Common myeloid progenitor, CD34-positive (primary cell): ENCODE measurements around the gene DCAF11.

ENCODE experiments used
- CTCF ChIA-PET: fragments of 350-600 bp; sonication (Branson Sonifier 250); formaldehyde crosslinking; loops from one replicate; lab custom pipeline; 2021; ENCODE audit warnings: antibody characterized with exemption; lab: Charles Lee
- POLR2A ChIA-PET: fragments of 350-600 bp; sonication (Branson Sonifier 250); formaldehyde crosslinking; loops from one replicate; lab custom pipeline; 2021; ENCODE audit warnings: antibody characterized with exemption; lab: Charles Lee
- DNase-seq, 3 donors: peaks; one replicate each; pipeline versions ENCODE4 v3.0.0 to v3.0.0-alpha.2; 2013
- H3K27ac ChIP-seq, 2 experiments: 1 replicate in 1 of 2; 2 replicates in 1 of 2; pipeline ENCODE4 v1.7.0; 2013; ENCODE audit warnings: inconsistent platforms in 2 of 2, low read length in 2 of 2, mild to moderate bottlenecking in 2 of 2, low read depth in 1 of 2, moderate library complexity in 1 of 2; ENCODE audit not compliant: severe bottlenecking in 2 of 2, insufficient read depth in 1 of 2, poor library complexity in 1 of 2
- H3K27me3 ChIP-seq, 5 experiments: replicated peaks in 2 of 5; 1 replicate in 3 of 5; 2 replicates in 2 of 5; pipeline versions ENCODE4 v1.6.1 to v1.7.0; 2013; ENCODE audit warnings: low read length in 4 of 5, mild to moderate bottlenecking in 2 of 5, moderate library complexity in 2 of 5, inconsistent platforms in 1 of 5; ENCODE audit not compliant: insufficient read depth in 5 of 5, control insufficient read depth in 4 of 5
- H3K36me3 ChIP-seq, 4 experiments: 1 replicate in 2 of 4; 2 replicates in 2 of 4; pipeline versions ENCODE4 v1.6.1 to v1.7.0; 2013; ENCODE audit warnings: low read length in 3 of 4, control low read depth in 1 of 4, mild to moderate bottlenecking in 1 of 4; ENCODE audit not compliant: control insufficient read depth in 4 of 4, insufficient read depth in 4 of 4
- H3K4me1 ChIP-seq, 4 experiments: 1 replicate in 3 of 4; 2 replicates in 1 of 4; pipeline versions ENCODE4 v1.6.1 to v1.7.1; 2013; ENCODE audit warnings: low read length in 3 of 4, mild to moderate bottlenecking in 3 of 4, control low read depth in 1 of 4, inconsistent platforms in 1 of 4, moderate library complexity in 1 of 4; ENCODE audit not compliant: control insufficient read depth in 4 of 4, insufficient read depth in 4 of 4; ENCODE audit errors: control extremely low read depth in 1 of 4
- H3K4me3 ChIP-seq, 7 experiments: 1 replicate in 4 of 7; 2 replicates in 3 of 7; pipeline versions ENCODE4 v1.5.1 to v1.7.0; 2013; ENCODE audit warnings: mild to moderate bottlenecking in 7 of 7, low read length in 6 of 7, moderate library complexity in 6 of 7, inconsistent platforms in 2 of 7, low read depth in 2 of 7, control low read depth in 1 of 7; ENCODE audit not compliant: insufficient read depth in 4 of 7, control insufficient read depth in 1 of 7; ENCODE audit errors: extremely low read depth in 1 of 7
- H3K9me3 ChIP-seq, 5 experiments: 1 replicate in 4 of 5; 2 replicates in 1 of 5; pipeline versions ENCODE4 v1.6.1 to v1.7.1; 2013; ENCODE audit warnings: low read length in 4 of 5, mild to moderate bottlenecking in 2 of 5, inconsistent platforms in 1 of 5, low read depth in 1 of 5, moderate library complexity in 1 of 5; ENCODE audit not compliant: control insufficient read depth in 4 of 5, insufficient read depth in 2 of 5; ENCODE audit errors: control extremely low read depth in 1 of 5
- WGBS: methylation state at CpG from one replicate; pipeline ENCODE4 v1.1.5; 2013; ENCODE audit not compliant: insufficient coverage; 5-methylcytosine and 5-hydroxymethylcytosine counted together

The DCAF11 gene

GRCh38 chr14:24110523-24110922 is 4.1 kb upstream of the DCAF11 start:
- no peak overlapping the region for H3K27ac ChIP-seq
- no peak for DNase-seq
- peaks cover 3 to 32% (median 14%) of the 10 kb centered on the region in 4 experiments for H3K4me1 ChIP-seq
- H3K9me3 ChIP-seq = no peaks in the 10 kb centered on the region
- CTCF ChIA-PET = interaction anchor here (0.7 to 11.6 kb wide), 17 partner anchors 9 to 102 kb away, joined by 3 to 188 read pairs (median 5); partner anchors contain the start of genes CARMIL3, CHMP4A, FITM1 and IRF9
- no peak overlapping the region for H3K4me3 ChIP-seq
- WGBS = no CpG with 5 or more reads among the region's 1 CpG
- POLR2A ChIA-PET = no interaction called here
- no peaks in the 10 kb centered on the region for H3K36me3 ChIP-seq
- H3K27me3 ChIP-seq = no peaks in the 10 kb centered on the region

- Histone ChIP-seq H3K27me3 (no peaks in the 10 kb centered on the region), H3K4me3 (peak overlapping the region; percentile 51 to 98 (median 91)), H3K9me3 (no peaks in the 10 kb centered on the region), H3K36me3 (peaks cover 6 to 21% (median 14%) of the 10 kb centered on the region in 4 experiments), H3K27ac (peak overlapping the region; percentile 95 to 98), H3K4me1 (peaks cover 11 to 40% (median 26%) of the 10 kb centered on the region in 4 experiments)
- WGBS = 13% methylated on average over 12 of the region's 15 CpGs
- peak in 1 of 3 donors; percentile 40 for DNase-seq
- POLR2A ChIA-PET = interaction anchor here (0.6 to 2.4 kb wide), 8 partner anchors 19 to 75 kb away, joined by 3 to 11 read pairs (median 6); partner anchors contain the start of genes EMC9, IPO4, IRF9 and PCK2
- CTCF ChIA-PET = interaction anchor here (0.8 to 7.7 kb wide), 6 partner anchors 18 to 56 kb away, joined by 3 to 46 read pairs (median 16); partner anchors contain the start of genes FITM1, PCK2 and PSME1
Observed at GRCh38 chr14:24113379-24113800, 1.2 kb upstream of the DCAF11 start.

DNA sequence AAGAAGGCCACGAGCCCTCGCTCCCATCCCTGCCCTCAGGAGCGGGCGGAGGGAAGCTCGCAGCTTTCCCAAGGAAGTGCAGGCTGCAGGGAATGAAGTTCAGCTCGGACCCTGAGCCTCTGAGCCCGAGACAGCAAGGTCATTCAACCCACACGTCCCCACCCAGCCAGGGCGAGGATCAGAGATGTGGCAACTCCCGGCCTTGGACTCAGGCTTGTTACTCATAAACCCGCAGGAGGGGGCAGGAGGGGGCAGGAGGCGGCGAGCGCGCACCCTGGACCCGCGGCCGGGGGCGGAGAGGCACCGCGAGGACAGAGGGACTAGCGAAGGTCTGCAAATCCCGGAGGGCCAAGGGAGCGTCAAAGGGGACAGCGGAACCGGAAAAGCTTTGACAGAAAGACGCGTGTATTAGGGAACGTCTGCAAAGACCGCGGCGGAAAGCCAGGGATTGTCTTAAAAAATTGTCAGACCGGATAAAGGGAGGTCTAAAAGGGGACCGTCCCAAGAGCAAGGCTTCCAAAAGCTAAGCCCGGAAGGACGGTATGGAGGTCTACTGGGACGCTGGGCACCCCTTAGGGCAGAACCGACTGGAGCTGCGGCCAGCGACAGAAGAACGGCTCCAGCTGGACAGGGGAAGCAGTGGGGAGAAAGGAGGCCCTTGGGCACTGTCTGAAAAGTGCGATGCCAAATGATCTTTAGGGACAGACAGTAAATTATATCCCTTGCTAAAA is 611 bp upstream of the DCAF11 start:
- Histone ChIP-seq H3K4me1 (peaks cover 10 to 35% (median 20%) of the 10 kb centered on the region in 4 experiments), H3K27me3 (no peaks in the 10 kb centered on the region), H3K27ac (peak overlapping the region; percentile 95 to 98), H3K4me3 (peak overlapping the region; percentile 51 to 98 (median 91)), H3K36me3 (peaks cover 11 to 27% (median 20%) of the 10 kb centered on the region in 4 experiments), H3K9me3 (no peaks in the 10 kb centered on the region)
- POLR2A ChIA-PET = interaction anchor here (0.6 to 2.4 kb wide), 12 partner anchors 12 to 75 kb away, joined by 3 to 11 read pairs (median 5); partner anchors contain the start of genes EMC9, IPO4, IRF9 and PCK2
- WGBS = 0% methylated on average over 42 of the region's 42 CpGs
- CTCF ChIA-PET = interaction anchor here (0.8 to 7.7 kb wide), 15 partner anchors 12 to 123 kb away, joined by 3 to 46 read pairs (median 4); partner anchors contain the start of genes FITM1, IRF9, PCK2 and PSME1
- peak; percentile 91 to 96 (median 93) for DNase-seq

DNA sequence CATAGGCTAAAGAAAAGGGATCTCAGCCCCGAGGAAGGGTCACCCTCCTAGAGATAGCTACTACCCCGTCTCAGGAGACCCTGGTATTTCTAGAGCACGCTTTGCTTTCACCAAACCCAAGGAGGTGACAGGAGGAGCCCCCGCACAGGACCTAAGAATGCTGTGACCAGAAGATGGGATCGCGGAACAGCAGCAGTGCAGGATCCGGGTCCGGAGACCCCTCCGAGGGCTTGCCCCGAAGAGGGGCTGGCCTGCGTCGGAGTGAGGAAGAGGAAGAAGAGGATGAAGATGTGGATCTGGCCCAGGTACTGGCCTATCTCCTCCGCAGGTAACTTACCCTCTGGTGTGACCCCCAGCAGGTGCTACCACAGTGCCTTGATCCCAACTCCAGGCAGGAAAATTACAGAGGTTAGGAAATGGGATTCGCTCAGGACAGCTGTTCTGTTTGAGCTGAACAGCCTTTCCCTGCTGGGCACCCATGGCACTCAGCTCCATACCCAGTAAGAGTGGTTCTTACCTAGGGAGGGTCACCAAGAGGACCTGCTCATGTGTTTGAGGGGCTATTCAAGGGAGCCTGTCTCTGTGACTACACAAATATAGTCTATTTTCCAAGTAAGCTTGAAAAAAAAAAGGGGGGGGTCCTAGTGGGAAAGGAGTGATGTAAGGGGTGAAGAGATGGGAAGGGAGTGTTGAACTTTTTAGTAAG is 998 bp downstream of the DCAF11 start:
- Histone ChIP-seq H3K4me1 (peaks cover 8 to 33% (median 19%) of the 10 kb centered on the region in 4 experiments), H3K9me3 (no peaks in the 10 kb centered on the region), H3K27me3 (no peaks in the 10 kb centered on the region), H3K27ac (peak overlapping the region; percentile 95 to 98), H3K4me3 (peak overlapping the region; percentile 51 to 98 (median 90)), H3K36me3 (peaks cover 14 to 39% (median 33%) of the 10 kb centered on the region in 4 experiments)
- WGBS = 4% methylated on average over 13 of the region's 14 CpGs
- DNase-seq = no peak
- POLR2A ChIA-PET = interaction anchor here (1.2 to 2.4 kb wide), 6 partner anchors 9 to 45 kb away, joined by 3 to 10 read pairs (median 8); partner anchors contain the start of genes IRF9, PSME1, PSME2 and RNF31
- CTCF ChIA-PET = interaction anchor here (0.5 to 7.7 kb wide), 14 partner anchors 11 to 121 kb away, joined by 3 to 46 read pairs (median 5); partner anchors contain the start of genes FITM1, IRF9, PCK2 and PSME1

DNA sequence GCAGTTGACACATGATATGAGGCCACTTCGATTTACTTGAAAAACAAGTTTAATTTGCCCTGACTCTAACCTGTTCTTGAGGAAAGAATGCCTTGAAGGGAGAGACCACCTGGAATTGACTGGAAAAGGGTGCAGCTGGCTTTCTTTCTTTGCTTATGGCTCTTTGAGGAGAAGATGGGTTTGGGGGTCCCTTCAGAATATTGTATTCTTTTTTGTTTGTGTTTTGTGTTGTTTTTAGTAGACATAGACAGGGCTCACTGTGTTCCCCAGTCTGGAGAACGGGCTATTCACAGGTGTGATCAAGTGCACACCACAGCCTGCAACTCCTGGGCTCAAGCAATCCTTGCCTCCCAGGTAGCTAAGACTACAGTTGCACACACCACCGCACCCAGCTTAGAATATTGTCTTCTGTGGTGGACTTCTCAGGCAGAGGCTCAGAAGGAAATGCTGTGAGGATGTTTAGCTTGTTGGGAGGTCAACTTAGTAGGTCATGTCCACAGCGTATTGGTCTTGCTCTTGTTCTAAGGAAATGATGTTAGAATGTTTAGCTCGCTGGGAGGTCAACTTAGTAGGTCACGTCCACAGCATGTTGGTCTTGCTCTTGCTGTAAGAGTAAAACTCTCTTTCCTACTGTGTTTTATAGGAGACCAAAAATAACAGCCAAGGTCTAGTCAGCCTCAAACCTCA is 1.7 kb downstream of the DCAF11 start:
- Histone ChIP-seq H3K27ac (peak overlapping the region; percentile 95 to 98), H3K9me3 (no peaks in the 10 kb centered on the region)

GRCh38 chr14:24117179-24117578 is 2.6 kb downstream of the DCAF11 start:
- Histone ChIP-seq H3K9me3 (no peaks in the 10 kb centered on the region), H3K36me3 (peaks cover 14 to 51% (median 45%) of the 10 kb centered on the region in 4 experiments), H3K27me3 (no peaks in the 10 kb centered on the region), H3K27ac (peak overlapping the region in 1 of 2 experiments; percentile 31), H3K4me3 (no peak overlapping the region), H3K4me1 (peaks cover 8 to 29% (median 19%) of the 10 kb centered on the region in 4 experiments)
- 100% methylated on average over 6 of the region's 6 CpGs for WGBS
- ChIA-PET POLR2A (no interaction called here), CTCF (interaction anchor here (0.9 to 7.7 kb wide), 7 partner anchors 8 to 557 kb away, joined by 3 to 46 read pairs (median 6); partner anchors contain the start of genes FITM1, IRF9 and PSME1)
- DNase-seq = no peak

More for the DNA sequence above, 1.7 kb downstream of the DCAF11 start:
- no peaks in the 10 kb centered on the region for H3K27me3 ChIP-seq
- WGBS = 97% methylated on average over 4 of the region's 6 CpGs
- H3K4me3 ChIP-seq = peak overlapping the region in 6 of 7 experiments; percentile 80 to 98 (median 92)
- peaks cover 14 to 46% (median 39%) of the 10 kb centered on the region in 4 experiments for H3K36me3 ChIP-seq
- no peak for DNase-seq
- CTCF ChIA-PET = interaction anchor here (1.0 to 7.7 kb wide), 9 partner anchors 8 to 80 kb away, joined by 3 to 46 read pairs (median 6); partner anchors contain the start of genes FITM1, IRF9 and PSME1
- POLR2A ChIA-PET = interaction anchor here (1.2 to 1.3 kb wide), 2 partner anchors 8 to 13 kb away, joined by 3 to 5 read pairs; no protein-coding TSS in a partner anchor
- peaks cover 8 to 29% (median 19%) of the 10 kb centered on the region in 4 experiments for H3K4me1 ChIP-seq
